WTC11 (cell line): ENCODE results near the gene KNSTRN. TPM values are rescaled to one million over a fixed set of nuclear protein-coding genes. Genes with fewer than 3 reads are reported as not detected.

Experiments used
- ATAC-seq: fragments of 200-7000 bp; cut with Tn5 transposase; 2 replicates; pipeline ENCODE4 v1.10.0; 2021; ENCODE audit warnings: mild to moderate bottlenecking, moderate library complexity
- CTCF ChIA-PET: fragments of 300-600 bp; sonication (Branson Sonifier 250); formaldehyde crosslinking; loops from one replicate; lab custom pipeline; 2021; ENCODE audit warnings: antibody characterized with exemption; lab: Charles Lee
- POLR2A ChIA-PET: fragments of 350-600 bp; sonication (Branson Sonifier 250); formaldehyde crosslinking; loops from one replicate; lab custom pipeline; 2021; ENCODE audit warnings: antibody characterized with exemption; lab: Charles Lee
- DNase-seq: peaks from one replicate; pipeline ENCODE4 v3.0.0; 2021; ENCODE audit warnings: low spot score
- H3K27ac Mint-ChIP-seq: 2 replicates; pipeline ENCODE4 v1.8.0; 2021; ENCODE audit warnings: mixed read lengths
- H3K27me3 Mint-ChIP-seq: 2 replicates; pipeline ENCODE4 v1.8.0; 2021; ENCODE audit warnings: low read depth, mild to moderate bottlenecking, moderate library complexity, mixed read lengths
- H3K36me3 Mint-ChIP-seq: 2 replicates; pipeline ENCODE4 v1.8.0; 2021; ENCODE audit warnings: mixed read lengths
- H3K4me1 Mint-ChIP-seq: 2 replicates; pipeline ENCODE4 v1.8.0; 2022; ENCODE audit warnings: mixed read lengths
- H3K4me3 Mint-ChIP-seq: 2 replicates; pipeline ENCODE4 v1.8.0; 2021; ENCODE audit warnings: mild to moderate bottlenecking, moderate library complexity, mixed read lengths
- H3K9me3 Mint-ChIP-seq: 2 replicates; pipeline ENCODE4 v1.8.0; 2021; ENCODE audit warnings: mixed read lengths
- ATF6 ChIP-seq: sonication (generic); formaldehyde crosslinking; IDR thresholded peaks from 2 replicates; pipeline ENCODE4 v1.8.1; 2023; ENCODE audit warnings: mild to moderate bottlenecking, missing genetic modification reagents
- CREB1 ChIP-seq: sonication (generic); formaldehyde crosslinking; IDR thresholded peaks from 2 replicates; pipeline ENCODE4 v1.8.0; 2023; ENCODE audit warnings: mild to moderate bottlenecking, missing genetic modification reagents
- CTCF ChIP-seq: fragments of 200-600 bp; IDR thresholded peaks from 2 replicates; pipeline ENCODE4 v1.8.0; 2022; ENCODE audit warnings: antibody characterized with exemption
- EMX1 ChIP-seq: fragments of 250-450 bp; sonication (Bioruptor Pico); IDR thresholded peaks from 2 replicates; pipeline ENCODE4 v1.8.0; 2021; ENCODE audit warnings: mild to moderate bottlenecking
- GTF2I ChIP-seq: fragments of 250-450 bp; sonication (Bioruptor Pico); conservative IDR thresholded peaks from 2 replicates; pipeline ENCODE4 v1.4.0; 2021; ENCODE audit warnings: mild to moderate bottlenecking
- HMGA2 ChIP-seq: fragments of 250-450 bp; sonication (Bioruptor Pico); IDR thresholded peaks from 2 replicates; pipeline ENCODE4 v1.4.0; 2021; ENCODE audit warnings: mild to moderate bottlenecking, moderate library complexity
- JUN ChIP-seq: sonication (generic); formaldehyde crosslinking; IDR thresholded peaks from 2 replicates; pipeline ENCODE4 v1.8.0; 2023; ENCODE audit warnings: mild to moderate bottlenecking, missing genetic modification reagents
- MLX ChIP-seq: sonication (generic); formaldehyde crosslinking; IDR thresholded peaks from 2 replicates; pipeline ENCODE4 v1.8.1; 2023; ENCODE audit warnings: mild to moderate bottlenecking, missing genetic modification reagents, moderate library complexity
- NFYB ChIP-seq: sonication (generic); formaldehyde crosslinking; conservative IDR thresholded peaks from 2 replicates; pipeline ENCODE4 v1.8.0; 2022; ENCODE audit warnings: low read depth, missing genetic modification reagents
- NR3C1 ChIP-seq: sonication (generic); formaldehyde crosslinking; conservative IDR thresholded peaks from 2 replicates; pipeline ENCODE4 v1.8.1; 2023; ENCODE audit warnings: low read depth, mild to moderate bottlenecking, missing genetic modification reagents
- PRDM15 ChIP-seq: sonication (generic); formaldehyde crosslinking; IDR thresholded peaks from 2 replicates; pipeline ENCODE4 v1.8.0; 2022; ENCODE audit warnings: missing genetic modification reagents
- PREB ChIP-seq: sonication (generic); formaldehyde crosslinking; IDR thresholded peaks from 2 replicates; pipeline ENCODE4 v1.8.1; 2022; ENCODE audit warnings: mild to moderate bottlenecking, missing genetic modification reagents, moderate library complexity, borderline replicate concordance
- PRRX2 ChIP-seq: fragments of 250-450 bp; sonication (Bioruptor Pico); IDR thresholded peaks from 2 replicates; pipeline ENCODE4 v1.8.0; 2021; ENCODE audit warnings: mild to moderate bottlenecking
- SP1 ChIP-seq: sonication (generic); formaldehyde crosslinking; conservative IDR thresholded peaks from 2 replicates; pipeline ENCODE4 v1.8.1; 2022; ENCODE audit warnings: missing genetic modification reagents
- TEAD4 ChIP-seq: sonication (generic); formaldehyde crosslinking; IDR thresholded peaks from 2 replicates; pipeline ENCODE4 v1.8.0; 2022; ENCODE audit warnings: mild to moderate bottlenecking, missing genetic modification reagents
- ZBTB21 ChIP-seq: sonication (generic); formaldehyde crosslinking; IDR thresholded peaks from 2 replicates; pipeline ENCODE4 v1.8.1; 2023; ENCODE audit warnings: mild to moderate bottlenecking, missing genetic modification reagents, borderline replicate concordance
- ZMAT4 ChIP-seq: fragments of 250-450 bp; sonication (Bioruptor Pico); IDR thresholded peaks from 2 replicates; pipeline ENCODE4 v1.9.0; 2021; ENCODE audit warnings: mild to moderate bottlenecking
- ZNF219 ChIP-seq: sonication (generic); formaldehyde crosslinking; IDR thresholded peaks from 2 replicates; pipeline ENCODE4 v1.8.0; 2023; ENCODE audit warnings: missing genetic modification reagents, mild to moderate bottlenecking, borderline replicate concordance
- ZNF281 ChIP-seq: sonication (generic); formaldehyde crosslinking; IDR thresholded peaks from 2 replicates; pipeline ENCODE4 v1.8.0; 2023; ENCODE audit warnings: mild to moderate bottlenecking, missing genetic modification reagents
- ZNF416 ChIP-seq: fragments of 250-450 bp; sonication (Bioruptor Pico); IDR thresholded peaks from 2 replicates; pipeline ENCODE4 v1.9.0; 2021; ENCODE audit warnings: mild to moderate bottlenecking, inconsistent platforms
- ZNF671 ChIP-seq: fragments of 250-450 bp; sonication (Bioruptor Pico); IDR thresholded peaks from 2 replicates; pipeline ENCODE4 v1.8.0; 2021; ENCODE audit warnings: mild to moderate bottlenecking
- total RNA-seq: library from RNA; stranded (reverse); gene quantifications from 3 replicates; pipeline ENCODE4 v1.2.3, GENCODE V29; 2021

The KNSTRN gene
- total RNA-seq, 1 experiment from 2014 or later = 73.4 TPM

GRCh38 chr15:40379853-40380252 is 2.7 kb upstream of the KNSTRN start (continued):
- no peak for TF ChIP-seq PRDM15 (CRISPR knock-in tag)
- no peak for TF ChIP-seq NFYB (CRISPR knock-in tag)
- TF ChIP-seq ZMAT4 (CRISPR knock-in tag) = no peak
- TF ChIP-seq JUN (CRISPR knock-in tag) = no peak

- ATAC-seq (no peak), DNase-seq (no peak)
- ChIA-PET POLR2A (no interaction called here), CTCF (interaction anchor here (1.4 kb wide), 1 partner anchor 106 kb away, joined by 5 read pairs; no protein-coding TSS in a partner anchor)
- Mint-ChIP-seq H3K27ac (no peak overlapping the region), H3K27me3 (no peaks in the 10 kb centered on the region), H3K4me3 (no peak overlapping the region), H3K4me1 (peaks cover 23% of the 10 kb centered on the region), H3K36me3 (peaks cover 18% of the 10 kb centered on the region), H3K9me3 (no peaks in the 10 kb centered on the region)
- TF ChIP-seq NR3C1 (CRISPR knock-in tag) (no peak), TEAD4 (CRISPR knock-in tag) (no peak), HMGA2 (CRISPR knock-in tag) (no peak), ZNF281 (CRISPR knock-in tag) (no peak)
Measured at GRCh38 chr15:40380636-40381035, 1.9 kb upstream of the KNSTRN start.

GRCh38 chr15:40381818-40382529 is 547 bp upstream of the KNSTRN start:
- Mint-ChIP-seq H3K9me3 (peaks cover 8% of the 10 kb centered on the region), H3K4me1 (peaks cover 22% of the 10 kb centered on the region), H3K27me3 (no peaks in the 10 kb centered on the region), H3K4me3 (peak overlapping the region; percentile 92), H3K27ac (peak overlapping the region; percentile 98; the same call in 1 of the 2 replicates), H3K36me3 (peaks cover 29% of the 10 kb centered on the region)
- POLR2A ChIA-PET = interaction anchor here (0.5 to 1.5 kb wide), 6 partner anchors 10 to 41 kb away, joined by 3 to 8 read pairs (median 4); partner anchors contain the start of genes CCDC9B and IVD
- ATAC-seq (no peak), DNase-seq (no peak)
- CTCF ChIA-PET = interaction anchor here (0.6 to 1.7 kb wide), 11 partner anchors 10 to 107 kb away, joined by 3 to 17 read pairs (median 3); partner anchors contain the start of genes CCDC9B and PLCB2
- no peak for TF ChIP-seq ZNF219 (CRISPR knock-in tag)
- TF ChIP-seq CREB1 (CRISPR knock-in tag) = no peak
- no peak for TF ChIP-seq EMX1 (CRISPR knock-in tag)
- no peak for TF ChIP-seq ZNF671 (CRISPR knock-in tag)
- no peak for TF ChIP-seq GTF2I (CRISPR knock-in tag)
- no peak for TF ChIP-seq PREB (CRISPR knock-in tag)
- no peak for TF ChIP-seq ZBTB21 (CRISPR knock-in tag)
- no peak for TF ChIP-seq MLX (CRISPR knock-in tag)
- TF ChIP-seq ZNF416 (CRISPR knock-in tag) = no peak
- no peak for TF ChIP-seq CTCF
- no peak for TF ChIP-seq NFYB (CRISPR knock-in tag)
- TF ChIP-seq ATF6 (CRISPR knock-in tag) = no peak
- TF ChIP-seq SP1 = no peak
- TF ChIP-seq PRRX2 (CRISPR knock-in tag) = no peak
